HepG2 (cell line): Measurements from ENCODE around the gene CPA2. TPM values are rescaled to one million over a fixed set of nuclear protein-coding genes. Genes with fewer than 3 reads are reported as not detected.

Experiments used
- ATAC-seq: fragments of 200-7000 bp; cut with Tn5 transposase; 3 replicates; pipeline ENCODE4 v1.9.1; 2020; ENCODE audit warnings: mild to moderate bottlenecking, moderate library complexity
- BruUV-seq: library from RNA; stranded (reverse); fragments of 400-500 nt; replicated peaks from 2 replicates; lab custom pipeline; 2021; lab: Mats Ljungman, UMichigan
- CTCF ChIA-PET: fragments of 300-600 bp; formaldehyde crosslinking; extraction: SDS; loops from one replicate; lab custom pipeline; 2021; ENCODE audit warnings: low total read pairs, inconsistent platforms, low intra/inter-chr PET ratio; lab: Yijun Ruan, JAX
- POLR2A ChIA-PET: fragments of 350-600 bp; sonication (Branson Sonifier 250); formaldehyde crosslinking; loops from one replicate; lab custom pipeline; 2020; ENCODE audit warnings: antibody characterized with exemption, inconsistent platforms; lab: Yijun Ruan, JAX
- DNase-seq: peaks from one replicate; pipeline ENCODE4 v3.0.0-alpha.2; 2015; ENCODE audit warnings: low spot score
- FAIRE-seq: peaks from 3 replicates; lab custom pipeline; 2011; peaks lifted over from hg19 to GRCh38; lab: Jason Lieb, UNC
- H2AFZ ChIP-seq: one replicate; pipeline ENCODE4 v1.6.1; 2011; ENCODE audit warnings: low read length, inconsistent platforms
- H3K27ac ChIP-seq: fragments of 300-600 bp; 3 replicates; pipeline ENCODE4 v1.8.0; 2011; ENCODE audit warnings: mixed run types, mild to moderate bottlenecking, mixed read lengths, low read length, inconsistent platforms; ENCODE audit not compliant: insufficient read depth; ENCODE audit errors: extremely low read length
- H3K27me3 ChIP-seq, 2 experiments: fragments of 200-600 bp in 1 of 2; 2 replicates in 1 of 2; 3 replicates in 1 of 2; pipeline versions ENCODE4 v1.6.0 to v1.8.0; 2011; ENCODE audit warnings: low read length in 2 of 2, mild to moderate bottlenecking in 2 of 2, moderate library complexity in 2 of 2, inconsistent platforms in 1 of 2; ENCODE audit not compliant: insufficient read depth in 2 of 2, control insufficient read depth in 1 of 2
- H3K36me3 ChIP-seq, 2 experiments: fragments of 200-600 bp in 1 of 2; replicated peaks in 1 of 2; 2 replicates in 1 of 2; 3 replicates in 1 of 2; pipeline versions ENCODE4 v1.5.1 to v1.8.0; 2011; ENCODE audit warnings: low read length in 2 of 2, inconsistent platforms in 1 of 2; ENCODE audit not compliant: insufficient read depth in 2 of 2, control insufficient read depth in 1 of 2
- H3K4me1 ChIP-seq: 2 replicates; pipeline ENCODE4 v1.5.1; 2012; ENCODE audit warnings: low read length, inconsistent platforms; ENCODE audit not compliant: insufficient read depth
- H3K4me2 ChIP-seq: 2 replicates; pipeline ENCODE4 v1.6.0; 2011; ENCODE audit warnings: low read depth, low read length, inconsistent platforms
- H3K4me3 ChIP-seq, 3 experiments: fragments of 200-600 bp in 1 of 3; sonication (generic), shearing (Covaris generic) in 1 of 3; replicated peaks in 1 of 3; 2 replicates each; pipeline ENCODE4 v1.5.1; 2011 to 2016; ENCODE audit warnings: low read length in 3 of 3, inconsistent platforms in 2 of 3, low read depth in 2 of 3, mild to moderate bottlenecking in 2 of 3, control low read depth in 1 of 3, mixed read lengths in 1 of 3; ENCODE audit not compliant: insufficient read depth in 1 of 3
- H3K79me2 ChIP-seq: one replicate; pipeline ENCODE4 v1.6.1; 2011; ENCODE audit warnings: low read length, inconsistent platforms; ENCODE audit not compliant: insufficient read depth
- H3K9ac ChIP-seq: 2 replicates; pipeline ENCODE4 v1.6.0; 2011; ENCODE audit warnings: mild to moderate bottlenecking, low read depth, low read length, inconsistent platforms; ENCODE audit not compliant: insufficient read depth
- H3K9me3 ChIP-seq: 2 replicates; pipeline ENCODE4 v1.5.1; 2012; ENCODE audit warnings: mild to moderate bottlenecking, low read length
- H4K20me1 ChIP-seq: 2 replicates; pipeline ENCODE4 v1.6.0; 2011; ENCODE audit warnings: inconsistent platforms, mild to moderate bottlenecking, low read length, moderate library complexity; ENCODE audit not compliant: insufficient read depth
- AHR ChIP-seq: IDR thresholded peaks from 2 replicates; pipeline ENCODE4 v1.6.1; 2018; ENCODE audit warnings: missing genetic modification reagents, missing compliant biosample characterization
- CHCHD3 ChIP-seq: sonication (generic); formaldehyde crosslinking; IDR thresholded peaks from 2 replicates; pipeline ENCODE4 v1.8.0; 2022; ENCODE audit warnings: mild to moderate bottlenecking, missing genetic modification reagents, moderate library complexity
- HMG20B ChIP-seq: conservative IDR thresholded peaks from 2 replicates; pipeline ENCODE4 v1.6.1; 2016; ENCODE audit warnings: missing genetic modification reagents, missing compliant biosample characterization
- HMGA1 ChIP-seq: sonication (generic); formaldehyde crosslinking; conservative IDR thresholded peaks from 2 replicates; pipeline ENCODE4 v1.4.0; 2020; ENCODE audit warnings: missing genetic modification reagents
- IKZF1 ChIP-seq: fragments of 450-650 bp; IDR thresholded peaks from 2 replicates; pipeline ENCODE4 v1.7.1; 2016
- NR2F2 ChIP-seq: IDR thresholded peaks from 2 replicates; pipeline ENCODE4 v1.6.1; 2012; ENCODE audit warnings: low read depth, inconsistent platforms, borderline replicate concordance
- PAF1 ChIP-seq: IDR thresholded peaks from 2 replicates; pipeline ENCODE4 v1.6.1; 2016; ENCODE audit warnings: missing genetic modification reagents, missing compliant biosample characterization
- SNAPC2 ChIP-seq: sonication (generic); formaldehyde crosslinking; IDR thresholded peaks from 2 replicates; pipeline ENCODE4 v1.8.1; 2022; ENCODE audit warnings: mild to moderate bottlenecking, missing genetic modification reagents
- ZFP1 ChIP-seq: IDR thresholded peaks from 2 replicates; pipeline ENCODE4 v1.6.1; 2016
- ZKSCAN1 ChIP-seq: fragments of 150-350 bp; IDR thresholded peaks from 2 replicates; pipeline ENCODE4 v1.6.1; 2014; ENCODE audit warnings: low read length
- ZNF10 ChIP-seq: sonication (generic); formaldehyde crosslinking; IDR thresholded peaks from 2 replicates; pipeline ENCODE4 v1.4.0; 2020; ENCODE audit warnings: mild to moderate bottlenecking, low read depth, missing genetic modification reagents, borderline replicate concordance
- ZNF234 ChIP-seq: sonication (generic); formaldehyde crosslinking; conservative IDR thresholded peaks from 2 replicates; pipeline ENCODE4 v1.5.1; 2020; ENCODE audit warnings: mild to moderate bottlenecking, missing genetic modification reagents
- ZNF589 ChIP-seq: sonication (generic); formaldehyde crosslinking; conservative IDR thresholded peaks from 2 replicates; pipeline ENCODE4 v1.8.0; 2022; ENCODE audit warnings: mild to moderate bottlenecking, moderate library complexity, missing genetic modification reagents
- ZNF776 ChIP-seq: sonication (generic); formaldehyde crosslinking; IDR thresholded peaks from 2 replicates; pipeline ENCODE4 v1.4.0; 2020; ENCODE audit warnings: mild to moderate bottlenecking, missing genetic modification reagents
- ZSCAN20 ChIP-seq: sonication (generic); formaldehyde crosslinking; IDR thresholded peaks from 2 replicates; pipeline ENCODE4 v1.4.0; 2020; ENCODE audit warnings: missing genetic modification reagents, mild to moderate bottlenecking, borderline replicate concordance
- ZSCAN31 ChIP-seq: sonication (generic); formaldehyde crosslinking; IDR thresholded peaks from 2 replicates; pipeline ENCODE4 v1.5.0; 2020; ENCODE audit warnings: low read depth, mild to moderate bottlenecking, missing genetic modification reagents
- WGBS: methylation state at CpG from one replicate; pipeline ENCODE4 v1.1.6; 2017; ENCODE audit warnings: low lambda C conversion rate; 5-methylcytosine and 5-hydroxymethylcytosine counted together
- in situ Hi-C: cut with HindIII; loops from 2 replicates; pipeline ENCODE4 v1.10.0; 2017; ENCODE audit warnings: low pct_unique_long_range_greater_than_20kb; ENCODE audit not compliant: extremely low pct_ligation_motif_present
- intact Hi-C: fragments of 100-400 bp; cut with micrococcal nuclease; formaldehyde crosslinking; loops from one replicate; pipeline ENCODE4 v1.10.0; 2022; ENCODE audit not compliant: unreplicated experiment
- polyA plus RNA-seq, 8 experiments: library from polyadenylated mRNA; depleted of rRNA in 3 of 8; stranded (reverse) in 7 of 8; unstranded in 1 of 8; fragments of >200 nt; fragmentation: Illumina TruSeq in 4 of 8; extraction: Trizol in 4 of 8; gene quantifications; 2 replicates each; pipeline versions ENCODE4 v1.2.1 to v1.2.3, GENCODE V29; 2011 to 2016; ENCODE audit warnings: low read depth in 4 of 8, missing spikeins in 1 of 8, mixed read lengths in 1 of 8; ENCODE audit not compliant: insufficient read depth in 1 of 8
- total RNA-seq, 5 experiments: library from RNA; depleted of rRNA; stranded (reverse); fragments of >200 nt; fragmentation: Illumina TruSeq; extraction: Trizol; gene quantifications; 2 replicates each; pipeline ENCODE4 v1.2.3, GENCODE V29; 2016; ENCODE audit warnings: low read depth in 1 of 5
- TF ChIP-seq, protein P1 (sequence below): sonication (generic); formaldehyde crosslinking; IDR thresholded peaks from 2 replicates; pipeline ENCODE4 v1.4.0; 2020; ENCODE audit warnings: low read depth, mild to moderate bottlenecking, missing genetic modification reagents

The CPA2 gene
- total and polyA plus RNA-seq, 2 of the 13 experiments (the other 11 are each of a cell fraction or from before 2014, with no cell fraction given), result not detected

DNA sequence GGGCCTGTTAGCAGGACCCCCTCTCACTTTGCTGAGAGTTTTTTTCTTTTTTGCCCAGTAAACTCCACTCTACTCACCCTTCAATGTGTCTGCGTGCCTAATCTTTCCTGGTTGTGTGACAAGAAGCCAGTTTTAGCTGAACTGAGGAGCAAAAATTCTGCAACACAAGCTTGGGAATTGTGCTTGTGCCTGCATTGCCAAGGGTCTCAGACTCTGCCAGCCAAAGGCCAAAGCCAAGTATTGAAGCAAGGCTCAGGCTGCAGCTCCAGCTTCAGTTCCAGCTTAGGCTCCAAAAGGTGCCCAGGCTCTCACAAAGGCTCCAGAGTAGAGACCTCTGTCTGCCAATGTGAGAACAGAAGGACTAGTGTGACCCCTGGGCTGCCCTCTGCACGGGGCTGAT is 4.2 kb upstream of the CPA2 start:
- H4K20me1 ChIP-seq, result no peaks in the 10 kb centered on the region
- ChIA-PET POLR2A (no interaction called here), CTCF (no interaction called here)
- H2AFZ ChIP-seq, result no peak overlapping the region
- FAIRE-seq (no peak), ATAC-seq (peak; percentile 61), DNase-seq (no peak)
- H3K9ac ChIP-seq, result no peak overlapping the region
- TF ChIP-seq ZSCAN31 (CRISPR knock-in tag) (no peak), NR2F2 (no peak), PAF1 (CRISPR knock-in tag) (no peak), IKZF1 (no peak), AHR (CRISPR knock-in tag) (no peak), ZNF589 (CRISPR knock-in tag) (no peak), HMGA1 (CRISPR knock-in tag) (no peak), ZNF10 (CRISPR knock-in tag) (no peak), ZKSCAN1 (no peak), HMG20B (CRISPR knock-in tag) (no peak), ZFP1 (CRISPR knock-in tag) (no peak), ZSCAN20 (CRISPR knock-in tag) (no peak), SNAPC2 (no peak), CHCHD3 (CRISPR knock-in tag) (no peak), ZNF234 (CRISPR knock-in tag) (no peak), ZNF776 (no peak)
- TF ChIP-seq, protein P1, sequence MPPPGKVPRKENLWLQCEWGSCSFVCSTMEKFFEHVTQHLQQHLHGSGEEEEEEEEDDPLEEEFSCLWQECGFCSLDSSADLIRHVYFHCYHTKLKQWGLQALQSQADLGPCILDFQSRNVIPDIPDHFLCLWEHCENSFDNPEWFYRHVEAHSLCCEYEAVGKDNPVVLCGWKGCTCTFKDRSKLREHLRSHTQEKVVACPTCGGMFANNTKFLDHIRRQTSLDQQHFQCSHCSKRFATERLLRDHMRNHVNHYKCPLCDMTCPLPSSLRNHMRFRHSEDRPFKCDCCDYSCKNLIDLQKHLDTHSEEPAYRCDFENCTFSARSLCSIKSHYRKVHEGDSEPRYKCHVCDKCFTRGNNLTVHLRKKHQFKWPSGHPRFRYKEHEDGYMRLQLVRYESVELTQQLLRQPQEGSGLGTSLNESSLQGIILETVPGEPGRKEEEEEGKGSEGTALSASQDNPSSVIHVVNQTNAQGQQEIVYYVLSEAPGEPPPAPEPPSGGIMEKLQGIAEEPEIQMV (CRISPR knock-in tag), result no peak
- H3K4me1 ChIP-seq, result peaks cover 5% of the 10 kb centered on the region; the same call in 1 of the 2 replicates
- no peak overlapping the region for H3K4me2 ChIP-seq
- in situ Hi-C loops, result no loop called here
- no peaks in the 10 kb centered on the region for H3K36me3 ChIP-seq
- intact Hi-C loops, result no loop called here
- BruUV-seq, result no TSS peak
- no peak overlapping the region for H3K4me3 ChIP-seq
- WGBS, result 33% methylated on average over 2 of the region's 2 CpGs
- no peaks in the 10 kb centered on the region for H3K79me2 ChIP-seq
- H3K27me3 ChIP-seq, result peaks cover 0 to 5% of the 10 kb centered on the region in 2 experiments; a peak in 2 of 5 replicates
- no peak overlapping the region for H3K27ac ChIP-seq
- no peaks in the 10 kb centered on the region for H3K9me3 ChIP-seq
